HEK293T (cell line): ENCODE measurements around the gene FAM24B.

Source experiments
- CTCF ChIA-PET: fragments of 350-600 bp; formaldehyde crosslinking; extraction: SDS; loops from one replicate; lab custom pipeline; 2021; ENCODE audit warnings: antibody characterized with exemption, inconsistent platforms; lab: Yijun Ruan, JAX
- POLR2A ChIA-PET: fragments of 350-600 bp; formaldehyde crosslinking; extraction: SDS; loops from one replicate; lab custom pipeline; 2020; ENCODE audit warnings: antibody characterized with exemption, inconsistent platforms; lab: Yijun Ruan, JAX
- DNase-seq: peaks from one replicate; pipeline ENCODE4 v3.0.0; 2012; ENCODE audit warnings: mixed read lengths; ENCODE audit errors: extremely low spot score
- ARNT ChIP-seq: fragments of 450-650 bp; IDR thresholded peaks from 2 replicates; pipeline ENCODE4 v1.6.1; 2017; ENCODE audit warnings: mild to moderate bottlenecking
- BHLHE40 ChIP-seq: fragments of 450-650 bp; IDR thresholded peaks from 2 replicates; pipeline ENCODE4 v1.6.1; 2016; ENCODE audit warnings: mild to moderate bottlenecking, moderate library complexity, borderline replicate concordance
- CTBP1 ChIP-seq: fragments of 450-650 bp; IDR thresholded peaks from 2 replicates; pipeline ENCODE4 v1.6.1; 2016; ENCODE audit warnings: borderline replicate concordance
- ELF4 ChIP-seq: fragments of 450-650 bp; IDR thresholded peaks from 2 replicates; pipeline ENCODE4 v1.6.1; 2017; ENCODE audit warnings: antibody characterized with exemption
- FOXA1 ChIP-seq: fragments of 450-650 bp; IDR thresholded peaks from 2 replicates; pipeline ENCODE4 v1.6.1; 2016; ENCODE audit warnings: mild to moderate bottlenecking
- FOXK2 ChIP-seq: fragments of 450-650 bp; IDR thresholded peaks from 2 replicates; pipeline ENCODE4 v1.6.1; 2016; ENCODE audit warnings: mild to moderate bottlenecking
- FOXM1 ChIP-seq: fragments of 450-650 bp; IDR thresholded peaks from 2 replicates; pipeline ENCODE4 v1.6.1; 2017; ENCODE audit warnings: mild to moderate bottlenecking, borderline replicate concordance
- HDGF ChIP-seq: fragments of 450-650 bp; IDR thresholded peaks from 2 replicates; pipeline ENCODE4 v1.6.1; 2017; ENCODE audit warnings: antibody characterized with exemption, borderline replicate concordance
- L3MBTL2 ChIP-seq: fragments of 450-650 bp; conservative IDR thresholded peaks from 2 replicates; pipeline ENCODE4 v1.6.1; 2016; ENCODE audit warnings: mild to moderate bottlenecking
- LEF1 ChIP-seq: fragments of 450-650 bp; IDR thresholded peaks from 2 replicates; pipeline ENCODE4 v1.6.1; 2017; ENCODE audit warnings: mild to moderate bottlenecking, borderline replicate concordance
- NFRKB ChIP-seq: fragments of 450-650 bp; IDR thresholded peaks from 2 replicates; pipeline ENCODE4 v1.6.1; 2016; ENCODE audit warnings: mild to moderate bottlenecking, moderate library complexity
- SP1 ChIP-seq: fragments of 450-650 bp; IDR thresholded peaks from 2 replicates; pipeline ENCODE4 v1.6.1; 2017
- SUZ12 ChIP-seq: fragments of 450-650 bp; IDR thresholded peaks from 2 replicates; pipeline ENCODE4 v1.6.1; 2016; ENCODE audit warnings: mild to moderate bottlenecking
- TARDBP ChIP-seq: fragments of 450-650 bp; IDR thresholded peaks from 2 replicates; pipeline ENCODE4 v1.6.1; 2016
- ZNF384 ChIP-seq: fragments of 450-650 bp; IDR thresholded peaks from 2 replicates; pipeline ENCODE4 v1.6.1; 2016
- TF ChIP-seq, protein P1 (sequence below): fragments of 450-650 bp; IDR thresholded peaks from 2 replicates; pipeline ENCODE4 v1.6.1; 2016

Gene FAM24B

DNA sequence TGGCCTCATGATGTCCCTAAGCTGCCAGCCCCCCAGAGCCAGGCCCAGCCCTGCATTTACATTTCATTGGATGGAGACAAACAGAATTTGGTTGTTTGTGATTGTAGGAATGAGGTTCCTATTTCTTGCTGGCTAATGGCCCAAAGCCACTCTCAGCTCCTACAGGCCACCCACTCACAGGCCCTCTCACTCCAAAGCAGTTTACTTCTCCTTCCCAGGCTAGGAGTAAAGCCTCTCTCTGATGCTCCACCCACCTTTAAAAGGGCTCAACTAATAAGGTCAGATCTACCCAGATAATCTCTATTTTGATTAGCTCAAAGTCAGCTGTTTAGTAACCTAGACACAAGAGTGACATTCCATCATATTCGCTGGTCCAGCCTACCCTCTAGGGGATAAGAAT lies 22.5 kb downstream of the FAM24B start:
- CTCF ChIA-PET = no interaction called here
- POLR2A ChIA-PET = no interaction called here
- TF ChIP-seq FOXA1 (no peak), FOXK2 (no peak), CTBP1 (no peak), HDGF (no peak), TARDBP (no peak)
- DNase-seq = no peak

DNA sequence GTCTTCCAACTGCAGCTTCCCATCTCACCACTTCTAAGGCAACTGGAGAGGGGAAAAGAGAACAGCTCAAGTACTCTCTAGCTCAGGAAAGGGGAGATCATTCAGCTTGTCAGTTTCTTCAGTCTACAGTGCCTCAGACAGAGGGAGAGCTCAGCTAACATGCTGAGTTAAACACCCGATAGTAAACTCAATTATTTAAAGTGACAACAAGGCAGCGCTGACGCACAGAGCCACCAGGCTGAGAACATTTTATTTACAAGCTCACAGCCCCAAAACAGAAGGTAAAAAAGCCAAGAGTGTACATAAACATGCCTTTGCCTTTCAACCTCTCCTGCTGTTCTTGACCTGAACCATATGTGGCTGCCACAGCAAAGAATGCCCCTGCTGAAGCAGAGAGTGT lies 23.6 kb downstream of the FAM24B start:
- DNase-seq = no peak
- ChIA-PET CTCF (no interaction called here), POLR2A (no interaction called here)
- no peak for TF ChIP-seq SUZ12
- TF ChIP-seq HDGF = no peak
- TF ChIP-seq TARDBP = no peak
- no peak for TF ChIP-seq ELF4
- TF ChIP-seq L3MBTL2 = no peak
- TF ChIP-seq, protein P1, sequence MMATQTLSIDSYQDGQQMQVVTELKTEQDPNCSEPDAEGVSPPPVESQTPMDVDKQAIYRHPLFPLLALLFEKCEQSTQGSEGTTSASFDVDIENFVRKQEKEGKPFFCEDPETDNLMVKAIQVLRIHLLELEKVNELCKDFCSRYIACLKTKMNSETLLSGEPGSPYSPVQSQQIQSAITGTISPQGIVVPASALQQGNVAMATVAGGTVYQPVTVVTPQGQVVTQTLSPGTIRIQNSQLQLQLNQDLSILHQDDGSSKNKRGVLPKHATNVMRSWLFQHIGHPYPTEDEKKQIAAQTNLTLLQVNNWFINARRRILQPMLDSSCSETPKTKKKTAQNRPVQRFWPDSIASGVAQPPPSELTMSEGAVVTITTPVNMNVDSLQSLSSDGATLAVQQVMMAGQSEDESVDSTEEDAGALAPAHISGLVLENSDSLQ = no peak
- TF ChIP-seq ARNT = no peak
- TF ChIP-seq ZNF384 = no peak
- TF ChIP-seq SP1 = no peak
- no peak for TF ChIP-seq BHLHE40
- TF ChIP-seq FOXA1 = no peak
- TF ChIP-seq CTBP1 = no peak
- no peak for TF ChIP-seq FOXK2
- TF ChIP-seq LEF1 = no peak
- TF ChIP-seq NFRKB = no peak
- no peak for TF ChIP-seq FOXM1

DNA sequence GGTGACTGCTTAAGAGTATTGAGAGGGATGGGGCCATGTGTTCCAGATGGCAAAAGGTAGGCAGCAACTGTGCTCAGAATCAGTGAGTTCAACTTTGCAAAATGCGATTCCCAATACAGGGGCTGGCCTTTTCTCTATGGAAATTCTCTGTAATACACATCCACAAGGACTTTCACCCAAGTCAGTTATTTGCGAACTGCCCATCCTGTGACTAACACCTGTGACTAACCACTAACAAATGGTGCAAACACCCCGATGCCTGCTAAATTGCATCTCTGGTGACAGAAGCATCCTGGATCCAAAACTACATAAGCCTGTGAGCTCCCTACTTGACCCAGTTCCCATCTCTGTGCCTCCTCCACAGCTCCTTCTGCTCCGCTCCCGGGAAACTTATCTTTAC lies 24.7 kb downstream of the FAM24B start:
- no peak for DNase-seq
- ChIA-PET CTCF (no interaction called here), POLR2A (no interaction called here)

DNA sequence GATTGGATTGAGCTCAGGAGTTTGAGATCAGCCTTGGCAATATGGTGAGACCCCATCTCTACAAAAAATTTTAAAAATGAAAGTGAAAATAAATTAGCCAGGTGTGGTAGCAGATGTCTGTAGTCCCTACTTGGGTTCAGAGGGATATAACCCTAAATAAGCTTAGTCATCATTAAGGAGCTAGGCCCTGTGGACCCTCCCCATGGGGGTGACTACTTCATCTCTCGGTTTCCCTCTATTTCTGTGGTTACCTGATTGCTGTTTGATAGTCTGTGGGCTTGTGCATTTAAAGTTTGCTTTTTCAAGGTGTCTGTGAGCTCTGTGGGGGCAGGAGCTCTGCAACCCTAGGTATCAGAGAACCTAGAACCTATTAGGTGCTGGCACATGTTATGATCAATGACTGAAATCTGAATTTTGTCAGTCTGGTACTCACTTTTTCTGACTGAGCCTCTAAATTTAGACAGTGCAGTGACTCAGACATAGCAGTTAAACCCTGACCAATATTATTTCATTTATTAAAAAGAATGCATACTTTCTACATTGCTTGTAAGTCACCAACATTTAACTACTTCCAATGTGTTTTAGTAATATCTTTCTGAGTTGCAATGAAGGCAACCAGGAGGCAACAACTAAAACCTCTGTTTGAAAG lies 25.6 kb downstream of the FAM24B start:
- no peak for DNase-seq
- ChIA-PET POLR2A (no interaction called here), CTCF (no interaction called here)
- TF ChIP-seq ELF4 (no peak), TARDBP (no peak), BHLHE40 (no peak), ARNT (no peak), ZNF384 (no peak), LEF1 (no peak), CTBP1 (no peak), FOXM1 (no peak), FOXA1 (no peak), L3MBTL2 (no peak), SP1 (no peak), SUZ12 (no peak), FOXK2 (no peak)
- TF ChIP-seq, protein P1 = no peak

More for the DNA sequence above, 24.7 kb downstream of the FAM24B start:
- TF ChIP-seq SP1 = no peak

DNA sequence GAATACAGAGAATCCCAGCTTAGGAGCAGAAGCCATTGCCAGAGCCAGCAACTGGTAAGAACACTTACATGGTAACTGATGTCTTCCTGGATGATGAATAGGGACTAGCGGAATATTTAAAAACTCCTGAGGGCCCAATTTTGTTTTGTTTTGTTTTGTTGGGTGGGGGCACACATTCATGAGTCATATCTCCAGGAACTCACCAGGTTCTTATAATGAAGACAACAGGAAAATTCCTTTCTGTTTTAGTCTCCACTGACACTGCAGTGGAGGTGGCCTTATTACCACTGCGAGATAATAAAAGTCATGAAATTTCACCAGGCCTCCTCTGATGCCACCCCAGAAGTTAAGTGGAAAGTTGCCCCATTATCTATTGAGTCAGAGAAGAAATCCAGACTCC lies 27.1 kb downstream of the FAM24B start:
- TF ChIP-seq ARNT = no peak
- TF ChIP-seq, protein P1 = no peak
- TF ChIP-seq L3MBTL2 = no peak
- no peak for TF ChIP-seq HDGF
- TF ChIP-seq LEF1 = no peak
- no peak for DNase-seq
- ChIA-PET POLR2A (no interaction called here), CTCF (interaction anchor here (1.1 kb wide), 1 partner anchor 169 kb away, joined by 4 read pairs; no protein-coding TSS in a partner anchor)

DNA sequence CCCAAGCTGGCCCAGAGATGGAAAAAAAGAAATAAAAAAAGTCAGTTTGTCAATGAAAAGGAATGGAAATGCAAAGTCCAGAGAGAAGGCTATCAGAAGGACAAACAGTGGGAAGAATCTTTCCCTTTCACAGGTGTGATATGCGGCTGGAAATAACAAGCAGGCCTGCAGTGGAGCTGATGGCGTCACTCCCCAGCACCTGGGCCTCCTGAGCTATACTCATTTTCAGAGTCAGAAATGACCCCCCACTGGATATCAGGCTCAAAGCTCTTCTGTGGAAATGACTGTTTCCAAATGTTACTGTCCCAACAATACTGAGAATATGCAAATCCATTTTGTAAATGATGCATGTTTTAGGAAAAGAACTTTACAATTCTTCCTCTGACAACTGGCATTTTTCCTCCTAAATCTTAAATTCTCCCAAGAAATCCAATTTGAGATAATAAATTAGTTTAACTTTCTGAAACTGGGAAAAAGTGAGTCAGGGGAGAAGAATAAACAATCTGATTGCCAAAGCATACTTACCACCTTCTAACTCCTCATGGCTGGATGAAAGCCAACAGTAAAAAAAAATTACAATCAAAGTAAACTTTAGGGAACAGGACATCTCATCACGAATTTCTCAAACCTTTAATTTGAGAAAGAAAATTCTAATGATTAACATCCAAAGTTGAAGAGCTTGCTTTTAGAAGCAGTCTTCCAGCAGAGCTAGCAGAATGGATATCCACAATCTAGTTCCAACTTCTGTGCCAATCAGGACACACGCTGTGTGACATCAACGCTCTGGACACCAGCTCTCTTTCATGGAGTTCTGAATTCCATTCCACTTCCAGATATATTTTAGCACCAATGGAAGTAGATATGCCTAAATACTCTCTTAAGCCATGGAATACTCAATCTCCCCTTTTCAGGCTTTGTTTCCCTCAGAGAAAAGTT lies 28.4 kb downstream of the FAM24B start:
- ChIA-PET CTCF (no interaction called here), POLR2A (no interaction called here)
- DNase-seq = no peak
- TF ChIP-seq HDGF = no peak
